ENCODE measurements around the gene EIF3A.
"Not testable (repeated sequence)": the region's sequence is repeated elsewhere in the genome, so short reads cannot be mapped to it uniquely, and the experiment has no call there.

EIF3A gene

DNA sequence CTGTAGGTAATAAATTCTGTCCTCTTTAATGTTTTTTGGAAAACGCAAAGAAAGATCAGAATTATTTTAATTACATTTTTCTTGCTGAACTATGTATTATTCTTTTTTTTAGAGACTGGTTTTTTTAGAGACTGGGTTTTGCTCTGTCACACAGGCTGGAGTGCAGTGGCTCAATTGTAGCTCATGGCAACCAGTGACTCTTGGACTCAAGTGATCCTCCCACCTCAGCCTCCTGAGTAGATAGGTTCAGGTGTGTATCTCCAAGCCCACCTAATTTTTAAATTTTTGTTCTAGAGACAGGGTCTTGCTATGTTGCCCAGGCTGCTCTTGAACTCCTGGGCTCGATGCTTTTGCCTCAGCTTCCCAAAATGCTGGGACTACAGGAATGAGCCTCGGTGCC, 18.0 kb upstream of the EIF3A start:
- DNase-seq: no peak

DNA sequence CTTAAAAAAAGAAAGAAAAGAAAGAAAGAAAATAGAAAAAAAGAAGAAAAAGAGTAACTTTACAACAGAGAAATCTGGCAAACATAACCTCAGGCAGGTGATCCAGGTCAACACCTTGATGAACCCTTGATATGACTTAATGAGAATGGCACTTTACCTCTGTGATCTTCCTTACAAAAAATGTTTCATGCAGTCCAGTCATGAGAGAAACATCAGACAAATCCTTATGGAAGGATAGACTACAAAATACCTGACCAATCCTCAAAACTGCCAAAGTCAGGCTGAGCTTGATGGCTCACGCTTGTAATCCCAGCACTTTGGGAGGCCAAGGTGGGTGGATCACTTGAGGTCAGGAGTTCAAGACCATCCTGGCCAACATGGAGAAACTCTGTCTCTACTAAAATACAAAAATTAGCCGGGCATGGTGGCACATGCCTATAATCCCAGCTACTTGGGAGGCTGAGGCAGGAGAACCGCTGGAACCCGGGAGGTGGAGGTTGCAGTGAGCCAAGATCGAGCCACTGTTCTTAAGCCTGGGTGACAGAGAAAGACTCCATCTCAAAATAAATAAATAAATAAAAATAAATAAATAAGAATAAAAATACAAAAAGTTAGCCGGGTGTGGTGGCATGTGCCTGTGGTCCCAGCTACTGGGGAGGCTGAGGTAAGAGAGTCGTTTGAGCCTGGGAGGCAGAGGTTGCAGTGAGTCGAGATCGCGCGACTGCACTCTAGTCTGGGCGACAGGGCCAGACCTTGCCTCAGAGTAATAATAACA, 16.2 kb upstream of the EIF3A start:
- not testable (repeated sequence) for DNase-seq

DNA sequence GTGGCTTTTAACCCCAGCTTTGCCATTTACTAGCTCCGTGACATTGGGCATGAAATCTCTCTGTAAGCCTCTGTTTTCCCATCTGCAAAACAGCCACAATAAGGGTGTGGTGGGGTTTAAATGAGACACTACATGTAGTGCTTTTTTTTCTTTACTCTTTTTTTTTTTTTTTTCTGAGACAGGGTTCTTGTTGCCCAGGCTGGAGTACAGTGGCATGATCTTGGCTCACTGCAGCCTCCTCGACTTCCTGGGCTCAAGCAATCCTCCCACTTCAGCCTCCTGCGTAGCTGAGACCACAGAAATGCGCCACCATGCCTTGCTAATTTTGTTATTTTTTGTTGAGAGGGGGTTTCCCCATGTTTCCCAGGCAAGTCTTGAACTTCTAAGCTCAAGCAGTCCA, 15.0 kb upstream of the EIF3A start:
- no peak for DNase-seq

DNA sequence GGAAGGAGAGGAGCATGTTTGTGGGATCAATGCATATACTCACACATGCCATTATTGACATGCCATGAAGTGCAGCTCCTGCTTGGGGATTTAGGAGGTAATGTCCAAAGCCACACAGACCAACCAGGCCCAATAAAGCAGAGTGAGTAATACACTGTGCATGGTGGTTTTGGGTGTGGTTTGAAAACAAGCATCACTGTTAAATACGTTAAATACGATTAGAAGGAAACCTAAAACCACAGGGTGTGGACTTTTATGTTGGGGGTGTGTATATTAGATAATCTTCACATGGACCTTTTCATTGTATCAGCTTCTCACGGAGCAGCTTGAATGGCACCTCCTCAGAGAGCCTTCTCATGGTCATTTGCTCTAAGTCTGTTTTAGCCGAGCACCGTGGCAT, 10.4 kb upstream of the EIF3A start:
- DNase-seq: no peak

DNA sequence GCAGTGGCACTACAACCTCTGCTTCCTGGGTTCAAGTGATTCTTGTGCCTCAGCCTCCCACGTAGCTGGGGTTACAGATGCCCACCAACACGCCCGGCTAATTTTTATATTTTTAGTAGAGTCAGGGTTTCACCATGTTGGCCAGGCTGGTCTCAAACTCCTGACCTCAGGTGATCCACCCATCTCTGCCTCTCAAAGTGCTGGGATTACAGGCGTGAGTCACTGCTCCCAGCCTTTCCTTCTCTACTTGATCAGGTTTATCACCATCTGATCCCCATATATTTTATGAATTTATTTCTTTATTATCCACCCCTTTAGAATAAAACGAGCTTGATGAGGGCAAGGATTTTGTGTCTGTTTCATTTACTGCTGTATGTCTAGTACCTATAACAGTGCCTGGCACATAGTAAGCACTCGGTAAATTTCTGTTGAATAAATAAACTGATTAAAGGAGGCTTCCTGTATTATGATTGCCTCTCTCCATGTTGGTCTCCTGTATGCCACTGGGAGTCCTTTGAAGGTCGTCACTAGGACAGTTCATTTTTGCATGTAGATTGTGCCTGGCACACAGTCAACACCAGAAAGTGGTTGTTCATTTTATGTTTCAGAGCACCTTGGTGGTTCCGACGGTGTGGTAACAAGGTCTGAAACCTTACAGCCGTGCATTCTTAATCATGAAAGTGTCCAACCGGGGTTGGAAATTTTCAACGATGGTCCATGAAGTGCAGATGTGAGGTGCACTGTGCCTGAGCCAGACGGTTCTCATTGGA, 9.6 kb upstream of the EIF3A start:
- no peak for DNase-seq

DNA sequence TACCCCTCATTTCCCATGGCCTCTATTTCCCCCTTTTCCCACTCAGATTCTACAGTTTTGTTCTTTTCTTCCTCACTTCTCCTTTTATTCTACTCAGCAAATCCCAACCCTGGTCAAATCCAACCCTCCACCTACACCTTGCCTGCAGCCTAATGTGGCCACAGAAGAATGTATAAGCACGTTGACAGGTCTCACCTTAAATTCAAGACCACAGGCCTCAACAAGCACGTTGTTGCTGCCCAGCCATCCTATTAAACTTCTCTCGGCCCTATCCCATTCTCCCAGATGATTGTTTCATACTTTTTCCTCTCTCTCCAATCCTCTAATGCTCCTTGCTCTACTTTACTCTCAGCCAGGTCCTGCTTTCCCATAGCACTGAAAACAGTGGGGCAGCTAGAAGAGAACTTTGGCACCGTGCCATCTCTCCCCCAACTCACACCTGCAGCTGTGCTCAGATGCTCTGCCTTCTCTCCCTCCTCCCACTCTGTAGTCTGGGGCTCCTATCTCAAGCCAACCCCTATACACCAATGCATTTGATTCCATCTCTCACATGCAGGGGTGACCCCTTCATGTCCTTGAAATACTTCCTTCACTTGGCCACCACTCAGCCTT, 6.8 kb upstream of the EIF3A start:
- DNase-seq: peak; percentile 1

DNA sequence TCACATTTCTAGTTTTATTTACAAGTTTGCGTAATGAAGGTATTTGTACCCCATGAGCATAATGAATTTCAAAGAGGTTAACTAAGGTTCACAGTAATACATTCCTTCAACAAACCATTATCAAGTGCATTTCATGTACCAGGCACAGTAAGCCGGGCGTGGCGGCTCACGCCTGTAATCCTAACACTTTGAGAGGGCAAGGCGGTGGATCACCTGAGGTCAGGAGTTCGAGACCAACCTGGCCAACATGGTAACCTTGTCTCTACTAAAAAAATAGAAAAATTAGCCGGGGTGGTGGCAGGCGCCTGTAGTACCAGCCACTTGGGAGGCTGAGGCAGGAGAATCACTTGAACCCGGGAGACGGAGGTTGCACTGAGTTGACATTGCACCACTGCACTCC, 4.3 kb upstream of the EIF3A start:
- no peak for DNase-seq

DNA sequence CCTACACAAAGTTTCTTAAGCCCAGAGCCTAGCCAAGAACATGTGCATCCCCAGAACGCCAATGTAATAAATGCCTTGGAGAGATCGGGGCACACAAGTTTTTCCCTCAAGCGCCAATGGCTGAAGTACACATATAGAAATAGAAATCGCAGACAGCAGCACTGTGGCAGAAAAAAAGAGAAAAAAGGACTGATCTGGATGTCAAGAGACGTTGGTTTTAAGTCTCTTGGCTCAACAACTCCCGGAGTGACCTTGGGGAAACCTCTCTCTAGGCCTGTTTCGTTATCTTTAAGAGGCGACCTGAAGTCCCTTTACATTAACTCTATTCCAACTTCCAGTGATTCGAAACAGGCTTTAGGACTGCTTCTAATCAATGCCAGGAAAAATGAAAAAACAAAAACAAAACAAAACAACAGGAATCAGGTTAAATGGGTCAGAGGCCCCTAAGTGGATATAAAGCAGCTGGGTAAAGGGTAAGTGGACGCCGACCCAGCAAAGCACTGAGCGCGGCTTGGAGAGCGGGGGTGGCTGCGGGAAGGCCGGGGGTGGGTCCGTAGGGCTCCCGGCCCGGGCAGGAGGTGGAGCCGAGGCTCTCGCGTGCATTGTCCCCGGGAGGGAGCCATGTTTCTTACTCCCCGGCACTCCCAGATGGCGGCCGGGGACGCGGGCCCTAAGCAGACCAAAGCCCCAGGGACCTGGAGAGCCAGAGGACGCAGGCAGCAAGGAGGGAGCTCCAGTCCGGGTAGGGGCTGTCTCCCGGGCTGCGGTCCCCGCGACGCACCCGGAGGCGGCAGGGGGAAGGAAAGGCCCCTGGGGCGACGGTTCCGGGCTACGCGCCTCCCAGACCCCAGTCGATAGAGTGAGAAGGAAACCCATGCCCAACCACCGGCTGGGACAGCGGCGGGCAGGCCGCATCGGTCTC, 757 bp downstream of the EIF3A start:
- peak; percentile 20 for DNase-seq

DNA sequence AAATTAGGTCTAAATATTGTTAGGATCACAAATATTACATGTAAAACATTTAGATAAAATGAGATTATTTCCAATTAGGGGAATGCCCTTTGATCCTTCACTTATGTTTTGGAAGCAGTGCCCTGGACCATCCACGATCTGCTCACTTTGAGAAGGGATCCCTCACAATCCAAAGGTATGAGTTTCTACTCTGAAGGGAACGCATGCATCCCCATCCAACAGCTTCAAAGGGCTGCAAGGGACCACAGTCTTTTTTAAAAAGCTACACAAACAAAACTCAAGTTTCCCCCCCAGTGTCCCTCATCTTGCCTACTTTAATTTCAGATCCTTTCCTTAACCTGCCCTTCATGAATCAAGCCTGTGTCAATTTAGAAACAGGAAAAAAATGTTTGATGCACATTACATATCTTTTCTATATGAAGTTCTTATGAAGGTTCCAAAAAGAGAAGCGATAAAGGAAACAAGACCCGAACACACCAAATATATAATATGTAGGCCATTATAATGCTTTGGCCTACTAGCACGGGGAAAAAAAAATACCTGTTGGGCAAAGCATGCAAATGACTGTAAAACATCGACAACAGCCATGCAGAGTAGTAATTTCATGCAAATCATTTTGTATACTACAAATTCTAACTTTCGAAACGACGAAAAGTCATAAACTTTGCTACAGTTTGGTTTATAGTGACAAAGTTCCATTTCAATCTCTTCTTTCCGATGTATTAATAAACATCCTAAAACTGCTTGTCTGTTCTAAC, 2.0 kb downstream of the EIF3A start:
- no peak for DNase-seq

DNA sequence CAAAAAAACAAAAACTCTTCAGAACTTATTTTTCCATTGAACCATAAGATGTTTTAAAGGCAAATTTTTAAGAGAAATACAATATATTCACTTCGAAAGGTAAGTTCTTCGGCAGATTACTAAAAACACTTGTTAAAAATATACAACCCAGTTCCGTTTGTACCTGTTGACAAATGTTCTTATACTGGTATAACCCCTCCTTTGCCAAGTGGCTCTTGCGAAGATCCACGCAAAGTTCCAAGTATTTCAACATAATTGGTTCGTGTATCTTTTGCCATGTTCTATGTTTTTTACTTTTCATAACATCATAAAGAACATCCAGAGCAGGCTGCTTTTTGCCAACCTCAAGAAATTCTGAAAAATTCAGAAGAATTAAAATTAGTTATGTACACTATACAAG, 7.0 kb downstream of the EIF3A start:
- no peak for DNase-seq

DNA sequence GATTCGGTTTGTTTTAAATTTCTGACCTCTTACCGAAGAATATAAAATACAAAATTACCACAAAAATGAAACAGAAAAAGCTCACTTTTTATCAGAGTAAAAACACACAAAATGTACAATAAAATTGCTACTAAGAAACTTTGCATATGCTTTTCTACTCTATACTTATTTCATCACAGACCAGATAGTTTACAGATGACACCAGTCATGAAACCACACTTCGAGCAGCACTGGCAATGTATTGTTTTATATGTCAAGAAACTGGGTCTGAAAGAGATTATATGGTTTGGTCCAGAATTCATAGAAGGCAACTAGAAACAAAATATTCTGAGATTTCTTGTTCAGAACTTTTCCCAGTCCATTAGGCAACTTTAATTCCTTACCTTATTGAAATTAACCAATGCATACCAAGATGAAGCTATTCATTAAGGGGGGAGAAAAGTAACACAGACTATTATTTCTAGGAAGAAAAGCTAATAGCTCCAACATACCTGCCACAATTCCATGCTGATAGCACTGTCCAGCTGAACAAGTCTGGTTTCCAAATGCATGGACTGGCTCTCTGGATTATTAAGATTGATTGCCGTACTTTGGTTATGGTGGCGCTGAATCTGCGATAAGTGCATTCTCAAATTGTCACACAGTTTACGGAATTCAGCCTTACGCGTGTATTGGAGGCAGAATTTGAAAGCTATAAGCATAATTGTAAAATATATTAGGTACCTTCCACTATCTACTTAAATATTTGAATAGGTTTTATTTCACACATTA, 10.0 kb downstream of the EIF3A start:
- no peak for DNase-seq

DNA sequence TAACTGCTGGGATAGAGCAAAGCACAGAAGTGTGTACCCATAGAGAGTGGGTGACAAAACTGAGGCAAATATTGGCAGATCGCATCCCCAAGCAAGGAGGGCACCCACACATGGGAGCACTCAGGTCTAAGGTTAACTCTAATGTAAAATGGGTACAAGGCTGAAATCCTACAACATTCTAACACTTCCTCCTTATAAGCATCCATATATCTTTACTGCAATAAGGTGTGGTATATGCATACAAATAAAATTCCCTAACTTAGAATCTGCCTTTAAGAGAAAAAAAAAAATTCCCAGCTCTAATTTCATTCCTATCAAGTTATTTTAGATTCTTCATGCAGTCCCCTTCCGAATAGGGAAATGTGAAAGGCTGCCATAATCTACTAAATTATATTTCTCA, 18.7 kb downstream of the EIF3A start:
- DNase-seq: no peak

DNA sequence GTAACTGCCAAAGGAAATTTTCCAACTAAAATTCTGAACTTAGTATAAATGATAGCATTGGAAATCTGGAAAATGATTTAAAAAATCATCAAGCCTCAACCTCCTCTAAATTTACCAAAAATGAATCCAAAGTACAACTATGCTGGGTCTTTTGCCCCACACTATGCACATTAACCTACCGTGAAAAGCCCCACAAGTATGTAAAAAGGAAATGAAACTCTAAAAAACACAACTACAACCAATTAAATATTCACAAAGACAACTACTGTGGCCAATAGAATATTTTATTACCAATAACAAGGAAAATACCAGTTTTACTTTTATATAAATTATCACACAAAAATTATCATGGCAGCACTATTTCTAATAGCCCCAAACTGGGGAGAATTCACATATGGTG, 19.3 kb downstream of the EIF3A start:
- DNase-seq: no peak

DNA sequence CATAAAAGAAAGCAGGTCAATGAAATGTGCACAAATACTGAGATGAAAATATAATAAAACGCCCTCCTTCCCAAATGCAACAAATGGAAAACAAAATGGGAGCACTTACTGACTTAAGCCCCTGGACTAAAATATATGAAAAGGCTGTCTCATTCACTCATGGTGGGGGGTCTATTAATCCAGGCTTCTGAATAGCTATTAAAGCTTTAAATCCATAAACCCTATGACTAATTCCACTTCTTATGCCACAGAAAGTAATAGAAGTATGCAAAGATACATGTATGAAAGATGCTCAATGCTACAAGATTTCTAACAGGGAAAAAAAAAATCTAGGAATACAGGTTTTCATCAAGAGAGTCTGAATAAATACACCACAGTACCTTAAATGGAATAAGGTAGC, 20.5 kb downstream of the EIF3A start:
- DNase-seq: no peak

DNA sequence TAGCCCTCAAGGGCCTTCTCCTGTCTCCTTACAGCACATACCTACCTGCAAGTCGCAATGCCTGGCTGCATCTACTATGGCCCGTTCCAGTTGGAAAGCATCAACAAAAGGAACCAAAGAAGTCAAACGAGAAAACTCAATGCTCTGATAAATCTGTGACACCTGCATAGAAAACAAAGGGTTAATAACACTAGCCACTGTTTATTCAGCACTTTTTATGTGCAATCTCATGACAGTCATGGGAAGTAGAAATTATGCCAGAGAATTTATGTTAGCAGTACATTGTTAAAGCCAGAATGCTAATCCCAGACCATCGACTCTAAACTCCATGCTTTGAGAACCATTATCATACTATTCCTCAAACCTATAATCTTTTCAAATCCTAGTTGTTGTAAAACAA, 21.1 kb downstream of the EIF3A start:
- no peak for DNase-seq

DNA sequence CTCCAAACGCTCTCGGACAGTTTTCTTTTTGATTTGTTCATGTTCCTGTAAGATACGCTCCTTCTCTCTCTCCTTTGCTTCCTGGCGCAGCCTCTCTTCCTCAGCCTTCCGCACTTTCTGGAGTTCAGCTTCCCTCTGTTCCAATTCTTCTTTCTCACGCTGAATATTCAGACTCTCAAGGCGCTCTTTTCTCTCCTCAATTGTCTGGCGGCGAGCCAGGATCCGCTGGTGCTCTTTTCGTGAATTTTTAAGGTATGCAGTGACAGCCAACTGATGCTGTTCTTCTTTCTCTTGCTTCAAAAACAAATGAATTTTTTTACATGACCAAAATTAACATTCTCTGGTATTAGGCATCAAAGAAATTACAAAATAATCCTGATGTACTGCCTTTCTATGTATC, 22.6 kb downstream of the EIF3A start:
- DNase-seq: no peak

DNA sequence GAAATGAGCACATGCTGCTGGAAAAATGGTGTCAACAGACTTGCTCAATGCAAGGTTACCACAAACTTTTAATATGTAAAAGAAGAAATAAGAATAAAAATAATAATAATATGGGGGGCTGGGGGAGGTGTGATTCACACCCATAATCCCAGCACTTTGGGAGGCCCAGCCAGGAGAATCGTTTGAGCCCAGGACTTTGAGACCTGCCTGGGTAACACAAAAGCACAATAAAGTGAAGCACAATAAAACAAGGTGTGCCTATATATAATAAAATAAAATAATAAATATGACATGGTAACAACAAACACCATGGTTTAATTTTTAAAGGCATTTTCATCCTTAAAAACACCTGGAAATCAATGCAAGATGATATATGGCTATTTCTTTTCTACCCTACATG, 25.1 kb downstream of the EIF3A start:
- no peak for DNase-seq

DNA sequence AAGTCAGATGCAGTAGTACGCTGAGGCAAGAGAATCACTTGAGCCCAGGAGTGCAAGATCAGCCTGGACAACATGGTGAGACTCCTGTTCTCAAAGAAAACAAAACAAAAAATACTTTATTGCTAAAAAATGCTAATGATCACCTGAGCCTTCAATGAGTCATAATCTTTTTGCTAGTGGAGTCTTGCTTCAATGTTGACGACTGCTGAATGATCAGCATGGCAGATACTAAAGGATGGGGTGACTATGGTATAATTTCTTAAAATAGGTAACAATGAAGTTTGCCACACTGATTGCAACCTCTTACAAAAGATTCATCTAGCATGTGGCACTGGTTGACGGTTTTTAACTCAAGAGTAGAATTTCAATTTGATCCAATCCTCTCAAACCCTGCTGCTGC, 28.8 kb downstream of the EIF3A start:
- DNase-seq: no peak

DNA sequence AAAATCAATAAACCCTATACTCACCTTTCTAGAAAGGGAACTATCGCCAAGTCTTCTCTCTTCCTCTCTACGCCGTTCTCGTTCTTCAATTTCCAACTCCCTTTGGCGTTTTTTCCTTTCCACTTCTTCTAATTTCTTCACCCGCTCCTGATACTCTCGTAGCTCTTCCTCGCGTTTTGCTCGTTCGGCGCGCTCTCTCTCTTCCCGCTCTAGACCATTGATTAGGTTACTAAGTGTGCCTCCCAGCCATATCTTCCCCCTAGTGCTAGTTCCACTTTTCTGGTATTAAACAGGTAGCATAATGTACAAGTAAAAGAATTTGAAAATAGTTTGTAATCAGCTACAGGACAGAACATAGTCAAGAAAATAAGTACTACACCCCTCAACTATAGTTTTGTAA, 30.8 kb downstream of the EIF3A start:
- no peak for DNase-seq

DNA sequence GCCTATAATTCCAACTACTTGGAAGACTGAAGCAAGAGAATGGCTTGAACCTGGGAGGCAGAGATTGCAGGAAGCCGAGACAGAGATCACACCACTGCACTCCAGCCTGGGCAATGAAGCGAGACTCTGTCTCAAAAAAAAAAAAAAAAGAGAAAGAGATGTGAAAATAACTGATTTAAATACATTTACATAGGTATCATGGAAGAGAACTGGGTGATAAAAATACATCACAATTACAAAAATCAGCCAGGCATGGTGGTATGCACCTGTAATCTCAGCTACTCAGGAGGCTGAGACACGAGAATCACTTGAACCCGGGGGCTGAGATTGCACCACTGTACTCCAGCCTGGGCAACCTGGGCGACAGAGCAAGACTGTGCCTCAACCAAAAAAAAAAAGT, 31.3 kb downstream of the EIF3A start:
- no peak for DNase-seq

DNA sequence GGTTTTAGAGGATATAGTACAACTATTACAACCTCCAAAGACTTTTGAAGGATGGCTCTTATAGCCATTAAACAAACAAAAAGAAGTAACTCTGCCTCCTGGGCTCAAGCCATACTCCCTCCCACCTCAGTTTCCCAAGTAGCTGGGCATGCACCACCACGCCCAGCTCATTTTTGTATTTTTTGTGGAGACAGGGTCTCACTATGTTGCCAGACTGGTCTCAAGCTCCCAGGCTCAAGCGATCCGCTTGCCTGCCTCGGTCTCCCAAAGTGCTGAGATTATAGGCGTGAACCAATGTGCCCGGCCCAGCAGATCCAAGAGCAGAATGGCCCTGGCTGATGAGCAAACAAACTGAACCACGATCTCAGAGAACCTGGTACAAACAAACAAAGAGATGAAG, 35.1 kb downstream of the EIF3A start:
- DNase-seq: no peak

DNA sequence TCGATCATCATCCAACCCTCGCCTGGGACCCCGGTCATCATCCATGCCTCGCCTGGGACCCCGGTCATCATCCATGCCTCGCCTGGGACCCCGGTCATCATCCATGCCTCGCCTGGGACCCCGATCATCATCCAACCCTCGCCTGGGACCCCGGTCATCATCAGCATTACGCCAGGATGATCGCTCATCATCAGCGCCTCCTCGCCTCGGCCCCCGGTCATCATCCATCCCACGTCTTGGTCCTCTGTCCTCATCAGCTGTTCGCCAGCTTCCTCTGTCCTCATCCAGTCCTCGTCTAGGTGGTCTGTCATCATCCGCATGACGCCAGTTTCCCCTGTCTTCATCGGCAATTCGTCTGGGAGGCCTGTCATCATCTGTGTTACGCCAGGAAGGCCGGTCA, 38.4 kb downstream of the EIF3A start:
- DNase-seq: no peak
